GM12873 (cell line): ENCODE results near the gene BAHCC1.

ENCODE experiments used
- TF ChIP-seq, protein P1 (sequence below): IDR thresholded peaks from 2 replicates; pipeline ENCODE4 v1.5.1; 2012; ENCODE audit warnings: low read depth, mild to moderate bottlenecking, moderate library complexity, low read length, control low read depth; ENCODE audit not compliant: insufficient read depth; ENCODE audit errors: missing control alignments

Gene BAHCC1

DNA sequence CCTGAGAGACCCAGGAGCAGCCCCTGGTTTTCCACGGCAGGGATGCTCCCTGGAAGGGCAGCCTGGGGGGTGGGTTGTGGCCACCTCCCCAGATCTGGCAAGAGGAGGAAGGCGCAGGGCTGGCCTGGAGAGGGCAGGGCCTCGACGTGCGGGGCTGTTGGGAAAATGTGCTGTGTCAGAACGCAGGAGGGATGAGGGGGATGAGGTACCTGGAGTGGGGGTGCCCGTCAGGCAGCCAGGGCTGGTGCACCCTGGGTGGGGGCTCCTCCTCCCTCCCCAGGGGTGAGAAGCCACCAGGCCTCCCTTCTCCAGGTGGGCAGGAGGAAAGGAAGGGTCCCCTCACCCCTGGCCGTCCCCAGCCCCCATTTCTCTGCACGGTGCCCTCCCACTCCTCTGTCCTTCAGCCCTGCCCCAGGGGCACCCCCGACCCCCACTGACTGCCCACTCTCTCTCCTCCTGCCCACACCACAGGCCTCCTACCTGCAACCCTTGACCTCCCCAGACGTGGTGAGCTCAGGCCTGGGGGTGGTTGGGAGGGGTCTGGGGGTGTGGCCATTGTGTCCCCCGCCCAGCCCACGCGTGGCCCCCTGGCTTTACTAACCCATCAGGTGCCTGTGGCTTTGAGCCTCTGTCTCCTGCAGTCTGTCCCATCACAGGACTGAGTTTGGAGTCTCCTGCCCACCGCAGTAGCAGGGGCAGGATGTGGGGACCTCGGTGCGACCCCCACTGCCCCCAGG, 39.6 kb downstream of the BAHCC1 start:
- TF ChIP-seq, protein P1, sequence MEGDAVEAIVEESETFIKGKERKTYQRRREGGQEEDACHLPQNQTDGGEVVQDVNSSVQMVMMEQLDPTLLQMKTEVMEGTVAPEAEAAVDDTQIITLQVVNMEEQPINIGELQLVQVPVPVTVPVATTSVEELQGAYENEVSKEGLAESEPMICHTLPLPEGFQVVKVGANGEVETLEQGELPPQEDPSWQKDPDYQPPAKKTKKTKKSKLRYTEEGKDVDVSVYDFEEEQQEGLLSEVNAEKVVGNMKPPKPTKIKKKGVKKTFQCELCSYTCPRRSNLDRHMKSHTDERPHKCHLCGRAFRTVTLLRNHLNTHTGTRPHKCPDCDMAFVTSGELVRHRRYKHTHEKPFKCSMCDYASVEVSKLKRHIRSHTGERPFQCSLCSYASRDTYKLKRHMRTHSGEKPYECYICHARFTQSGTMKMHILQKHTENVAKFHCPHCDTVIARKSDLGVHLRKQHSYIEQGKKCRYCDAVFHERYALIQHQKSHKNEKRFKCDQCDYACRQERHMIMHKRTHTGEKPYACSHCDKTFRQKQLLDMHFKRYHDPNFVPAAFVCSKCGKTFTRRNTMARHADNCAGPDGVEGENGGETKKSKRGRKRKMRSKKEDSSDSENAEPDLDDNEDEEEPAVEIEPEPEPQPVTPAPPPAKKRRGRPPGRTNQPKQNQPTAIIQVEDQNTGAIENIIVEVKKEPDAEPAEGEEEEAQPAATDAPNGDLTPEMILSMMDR: no peak

DNA sequence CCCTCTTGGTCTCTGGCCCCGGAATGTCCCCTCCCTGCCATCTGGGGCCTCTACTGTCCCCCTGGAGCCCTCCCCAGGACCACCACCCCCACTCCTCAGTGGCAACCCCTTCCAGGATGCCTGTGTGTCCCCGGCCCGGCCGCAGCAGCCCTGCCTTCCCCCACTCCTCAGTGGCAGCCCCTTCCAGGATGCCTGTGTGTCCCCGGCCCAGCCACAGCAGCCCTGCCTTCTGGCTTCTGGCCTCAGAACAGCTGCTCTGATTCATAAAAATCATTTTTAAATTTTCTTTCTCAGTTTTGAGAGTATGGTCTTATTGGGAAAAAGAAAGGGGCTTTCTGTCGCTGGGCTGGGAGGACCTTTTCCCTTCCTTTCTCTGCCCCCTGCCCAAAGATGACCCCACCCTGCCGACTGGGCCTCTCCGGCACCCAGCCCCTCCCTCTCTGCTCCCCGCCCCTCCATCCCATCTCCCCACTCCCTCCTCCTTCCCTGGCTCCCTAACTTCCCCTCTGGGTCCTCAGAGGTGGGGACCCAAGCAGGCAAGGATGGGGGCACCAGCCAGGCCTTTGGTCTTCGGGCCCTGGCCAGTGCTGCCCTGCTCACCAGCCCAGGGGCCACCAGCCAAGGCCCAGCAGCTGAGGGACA, 40.5 kb downstream of the BAHCC1 start:
- TF ChIP-seq, protein P1: no peak

DNA sequence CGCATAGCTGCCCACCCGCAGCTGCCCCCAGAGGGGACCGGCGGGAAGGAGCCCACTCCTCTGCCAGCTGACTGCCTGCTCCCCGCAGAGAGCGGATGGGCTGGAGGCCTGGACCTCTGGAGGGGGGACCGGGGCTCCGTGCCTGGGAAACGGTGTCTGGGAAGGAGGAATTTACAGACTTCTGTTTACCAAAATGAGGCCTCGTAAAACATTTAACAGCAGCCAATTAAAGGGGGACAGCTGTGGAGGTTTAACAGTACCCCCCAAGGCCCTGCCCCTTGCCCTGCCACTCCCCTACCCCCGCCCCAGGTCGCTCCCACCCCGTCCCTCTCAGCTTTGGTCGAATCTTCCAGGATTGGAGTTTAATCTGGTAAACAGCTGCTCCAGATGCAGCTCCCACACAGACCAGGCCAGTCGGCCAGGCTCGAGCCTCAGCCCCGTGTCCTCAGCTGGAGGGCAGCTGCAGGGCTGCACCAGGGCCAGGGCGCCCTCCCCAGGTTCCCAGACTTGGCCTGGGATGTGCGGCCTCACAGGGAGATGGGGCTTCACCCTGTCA, 41.1 kb downstream of the BAHCC1 start:
- TF ChIP-seq, protein P1: no peak

DNA sequence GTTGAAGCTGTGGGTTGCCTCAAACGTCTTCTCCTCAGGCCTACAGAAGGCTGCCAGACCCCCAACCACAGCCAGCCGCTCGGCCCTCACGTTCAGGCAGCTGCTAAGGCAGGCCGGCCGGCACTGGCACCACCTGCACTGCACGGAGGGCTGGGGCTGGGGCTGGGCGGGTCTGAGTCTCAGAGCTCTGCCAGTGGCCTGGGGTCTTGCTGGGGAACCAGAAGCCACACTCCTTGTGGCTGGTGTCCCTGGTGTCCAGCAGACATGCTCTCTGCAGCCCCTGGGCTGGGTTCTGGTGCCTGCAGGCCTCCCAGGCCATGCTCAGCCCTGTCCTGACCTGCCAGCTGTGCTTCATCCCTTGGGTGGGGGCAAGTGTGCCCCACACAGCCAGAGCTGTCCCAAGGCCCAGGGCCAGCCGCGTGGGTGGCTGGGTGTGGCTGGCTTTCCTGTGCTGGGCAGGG, 42.0 kb downstream of the BAHCC1 start:
- TF ChIP-seq, protein P1: no peak

DNA sequence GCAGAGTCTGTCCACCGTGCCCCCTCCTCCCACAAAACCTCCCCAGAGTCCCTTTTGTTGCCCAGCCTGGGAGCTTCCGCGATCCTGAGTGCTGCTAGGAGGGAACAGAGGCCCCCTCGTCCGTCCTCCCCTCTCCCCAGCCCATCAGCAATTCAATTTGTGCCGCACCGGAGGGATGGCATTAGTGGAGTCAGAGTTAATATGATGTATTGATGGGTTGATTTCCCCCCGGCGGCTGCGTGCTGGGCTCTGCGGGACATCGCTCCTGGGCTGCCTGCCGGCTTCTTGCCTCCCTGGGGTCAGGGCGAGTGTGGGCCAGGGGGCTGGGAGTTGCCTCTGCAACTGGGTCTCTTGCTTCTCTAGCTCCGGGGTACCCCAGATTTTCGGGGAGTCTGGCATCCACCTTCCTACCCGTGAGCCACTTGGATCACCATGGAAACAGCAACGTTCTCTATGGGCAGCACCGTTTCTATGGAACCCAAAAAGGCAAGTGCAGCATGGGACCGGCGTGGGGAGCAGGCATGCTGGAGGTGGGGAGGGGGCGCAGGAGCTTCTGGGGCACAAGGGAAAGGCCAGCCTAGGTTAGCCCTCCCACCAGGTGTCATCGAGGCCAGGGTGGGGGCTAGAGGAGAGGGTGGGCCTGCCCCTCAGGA, 42.9 kb downstream of the BAHCC1 start:
- TF ChIP-seq, protein P1: no peak

DNA sequence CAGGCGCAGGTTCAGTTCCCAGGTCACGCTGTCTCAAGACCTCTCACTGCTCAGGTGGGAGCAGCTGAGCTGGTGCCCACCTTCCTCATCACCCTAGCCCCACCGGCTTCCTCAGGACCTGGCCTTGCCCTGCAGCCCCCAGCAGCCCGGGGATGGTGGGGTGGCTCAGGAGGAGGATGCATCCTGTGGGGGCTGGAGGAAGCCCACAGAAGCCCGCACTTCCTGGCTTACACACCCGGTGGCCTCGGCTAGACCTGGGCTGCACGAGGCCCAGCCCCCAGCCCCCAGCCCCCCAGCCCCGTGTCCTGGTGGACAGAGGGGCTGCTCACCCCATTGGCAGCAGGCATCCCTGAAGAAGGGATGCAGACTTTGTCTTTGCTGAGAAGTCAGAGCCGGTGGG, 43.4 kb downstream of the BAHCC1 start:
- TF ChIP-seq, protein P1: no peak

DNA sequence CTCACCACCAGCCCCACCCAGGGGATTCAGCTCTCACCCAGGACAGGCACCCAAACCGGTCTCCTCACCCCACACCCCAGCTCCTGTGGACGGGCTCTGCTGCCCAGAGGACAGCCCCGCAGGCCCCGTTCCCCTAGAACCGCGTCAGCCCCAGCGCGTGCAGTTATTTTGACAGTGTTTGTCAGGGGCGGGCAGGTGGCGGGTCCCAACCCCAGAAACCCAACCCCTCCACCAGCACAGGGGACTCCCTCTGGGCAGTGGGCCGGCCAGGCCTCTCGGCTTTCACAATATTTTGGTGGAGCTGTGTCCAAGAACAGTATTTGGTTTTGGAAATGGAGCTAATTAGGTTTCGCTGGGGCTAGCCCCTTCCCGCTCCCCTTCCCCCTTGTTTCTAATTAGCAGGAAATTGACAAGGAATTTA, 44.8 kb downstream of the BAHCC1 start:
- TF ChIP-seq, protein P1: no peak
